CD8-positive, alpha-beta memory T cell (primary cell): Measurements from ENCODE around the gene KLK10. TPM values are rescaled to one million over a fixed set of nuclear protein-coding genes. Genes with fewer than 3 reads are reported as not detected.

Source experiments
- CTCF ChIA-PET: fragments of 350-600 bp; sonication (Branson Sonifier 250); formaldehyde crosslinking; loops from one replicate; lab custom pipeline; 2021; ENCODE audit warnings: antibody characterized with exemption; lab: Charles Lee
- POLR2A ChIA-PET: fragments of 350-600 bp; sonication (Branson Sonifier 250); formaldehyde crosslinking; loops from one replicate; lab custom pipeline; 2021; ENCODE audit warnings: antibody characterized with exemption; lab: Charles Lee
- DNase-seq, 5 donors: peaks; one replicate each; pipeline versions ENCODE4 v3.0.0 to v3.0.0-alpha.2; 2020 to 2022; ENCODE audit warnings: mixed read lengths in 1 of 5
- H3K27ac ChIP-seq: one replicate; pipeline ENCODE4 v1.7.0; 2013; ENCODE audit warnings: low read depth, mild to moderate bottlenecking, low read length, moderate library complexity
- H3K27me3 ChIP-seq: 2 replicates; pipeline ENCODE4 v1.7.0; 2013; ENCODE audit warnings: low read length, mild to moderate bottlenecking; ENCODE audit not compliant: insufficient read depth, poor library complexity, severe bottlenecking
- H3K36me3 ChIP-seq: 2 replicates; pipeline ENCODE4 v1.7.0; 2013; ENCODE audit warnings: mild to moderate bottlenecking, low read length, moderate library complexity; ENCODE audit not compliant: insufficient read depth
- H3K4me1 ChIP-seq: 2 replicates; pipeline ENCODE4 v1.7.0; 2013; ENCODE audit warnings: mild to moderate bottlenecking, low read length, moderate library complexity; ENCODE audit not compliant: insufficient read depth
- H3K4me3 ChIP-seq: 2 replicates; pipeline ENCODE4 v1.7.0; 2013; ENCODE audit warnings: mild to moderate bottlenecking, low read length
- H3K9me3 ChIP-seq: 2 replicates; pipeline ENCODE4 v1.7.0; 2013; ENCODE audit warnings: mild to moderate bottlenecking, low read length
- H3K27ac Mint-ChIP-seq, 8 donors: one replicate each; pipeline ENCODE4 v1.8.0; 2020 to 2021; ENCODE audit warnings: mixed read lengths in 8 of 8, mild to moderate bottlenecking in 6 of 8, inconsistent platforms in 3 of 8, moderate library complexity in 3 of 8
- H3K27me3 Mint-ChIP-seq, 2 donors: one replicate each; pipeline ENCODE4 v1.8.0; 2020 to 2021; ENCODE audit warnings: mixed read lengths in 2 of 2, mild to moderate bottlenecking in 1 of 2, moderate library complexity in 1 of 2
- H3K36me3 Mint-ChIP-seq, 3 donors: one replicate each; pipeline ENCODE4 v1.8.0; 2020 to 2021; ENCODE audit warnings: mixed read lengths in 3 of 3, inconsistent platforms in 1 of 3, mild to moderate bottlenecking in 1 of 3
- H3K4me1 Mint-ChIP-seq, 3 donors: one replicate each; pipeline ENCODE4 v1.8.0; 2020 to 2021; ENCODE audit warnings: mixed read lengths in 3 of 3, inconsistent platforms in 1 of 3, mild to moderate bottlenecking in 1 of 3
- H3K4me3 Mint-ChIP-seq, 7 donors: one replicate each; pipeline ENCODE4 v1.8.0; 2020 to 2021; ENCODE audit warnings: mixed read lengths in 7 of 7, mild to moderate bottlenecking in 6 of 7, moderate library complexity in 4 of 7, inconsistent platforms in 2 of 7
- H3K9me3 Mint-ChIP-seq, 5 donors: one replicate each; pipeline ENCODE4 v1.8.0; 2020 to 2022; ENCODE audit warnings: mixed read lengths in 5 of 5, mild to moderate bottlenecking in 3 of 5, moderate library complexity in 2 of 5, inconsistent platforms in 1 of 5
- polyA plus RNA-seq: library from polyadenylated mRNA; unstranded; fragments of 300-500 nt; fragmentation: Illumina TruSeq; gene quantifications from one replicate; pipeline ENCODE4 v1.2.3, GENCODE V29; 2021
- total RNA-seq, 2 experiments: library from RNA; stranded (reverse); gene quantifications; one replicate each; pipeline ENCODE4 v1.2.3, GENCODE V29; 2021

The KLK10 gene
- total and polyA plus RNA-seq, 3 experiments from 2014 or later: not detected

DNA sequence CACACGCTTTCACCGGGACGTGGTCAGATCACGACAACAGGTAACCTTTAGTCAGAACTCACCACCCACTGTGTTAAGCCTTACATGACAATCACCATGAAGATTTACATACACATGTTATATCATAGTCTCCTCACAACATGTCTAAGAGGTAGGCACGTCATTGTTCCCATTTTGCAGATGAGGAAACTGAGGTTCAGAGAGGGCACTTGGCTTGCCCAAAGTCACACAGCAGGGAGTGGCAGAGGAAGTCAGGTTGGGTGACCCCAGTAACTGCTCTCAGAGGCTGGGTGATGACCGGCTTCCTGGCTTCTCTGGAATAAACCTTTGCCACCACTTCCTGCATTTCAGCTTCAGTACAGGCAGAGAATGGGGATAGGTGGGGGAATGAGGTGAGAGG lies 5.3 kb downstream of the KLK10 start:
- CTCF ChIA-PET: no interaction called here
- Histone ChIP-seq H3K4me1 (peaks cover 5% of the 10 kb centered on the region), H3K27ac (no peak overlapping the region), H3K9me3 (no peaks in the 10 kb centered on the region), H3K36me3 (no peaks in the 10 kb centered on the region), H3K27me3 (peaks cover 11% of the 10 kb centered on the region), H3K4me3 (no peak overlapping the region)
- Mint-ChIP-seq H3K27me3 (peaks cover 30 to 69% of the 10 kb centered on the region in 2 donors), H3K9me3 (peaks cover 0 to 7% (median 2%) of the 10 kb centered on the region in 5 donors), H3K4me1 (peaks cover 8 to 19% (median 13%) of the 10 kb centered on the region in 3 donors), H3K36me3 (peaks cover 0 to 6% (median 0%) of the 10 kb centered on the region in 3 donors), H3K4me3 (no peak overlapping the region), H3K27ac (no peak overlapping the region)
- POLR2A ChIA-PET: no interaction called here
- no peak for DNase-seq

DNA sequence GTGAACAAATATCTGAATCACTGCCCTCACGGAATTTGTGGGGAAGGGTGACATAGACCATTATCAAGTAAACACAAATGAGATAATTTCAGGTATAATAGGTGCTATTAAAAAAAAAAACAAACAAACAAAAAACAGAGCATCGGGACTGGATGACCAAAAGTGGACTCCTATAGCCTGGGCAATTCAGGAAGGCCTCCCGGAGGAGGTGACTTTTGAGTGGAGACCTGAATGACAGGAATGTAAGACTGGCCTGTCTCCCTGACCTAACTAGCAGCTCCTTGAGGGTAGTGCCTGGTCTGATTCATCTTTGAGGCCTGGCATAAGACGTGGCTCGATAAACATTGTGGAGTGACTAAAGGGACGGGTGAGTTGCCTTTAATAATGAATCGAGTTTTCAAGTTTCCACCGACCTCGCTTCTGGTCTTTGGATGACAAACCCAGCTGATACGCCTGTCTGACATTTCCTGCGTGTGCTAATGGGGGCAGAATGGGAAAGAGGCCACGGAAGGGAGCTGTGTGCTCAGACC lies 6.8 kb downstream of the KLK10 start:
- Mint-ChIP-seq H3K4me1 (peaks cover 0 to 11% (median 7%) of the 10 kb centered on the region in 3 donors), H3K4me3 (no peak overlapping the region), H3K36me3 (peaks cover 0 to 6% (median 0%) of the 10 kb centered on the region in 3 donors), H3K27me3 (peaks cover 24 to 60% of the 10 kb centered on the region in 2 donors), H3K27ac (no peak overlapping the region), H3K9me3 (peaks cover 0 to 3% (median 0%) of the 10 kb centered on the region in 5 donors)
- no peaks in the 10 kb centered on the region for H3K9me3 ChIP-seq
- H3K4me3 ChIP-seq: no peak overlapping the region
- H3K27me3 ChIP-seq: peaks cover 6% of the 10 kb centered on the region
- no peak for DNase-seq
- peaks cover 5% of the 10 kb centered on the region for H3K4me1 ChIP-seq
- no peak overlapping the region for H3K27ac ChIP-seq
- H3K36me3 ChIP-seq: no peaks in the 10 kb centered on the region
- ChIA-PET POLR2A (no interaction called here), CTCF (no interaction called here)

DNA sequence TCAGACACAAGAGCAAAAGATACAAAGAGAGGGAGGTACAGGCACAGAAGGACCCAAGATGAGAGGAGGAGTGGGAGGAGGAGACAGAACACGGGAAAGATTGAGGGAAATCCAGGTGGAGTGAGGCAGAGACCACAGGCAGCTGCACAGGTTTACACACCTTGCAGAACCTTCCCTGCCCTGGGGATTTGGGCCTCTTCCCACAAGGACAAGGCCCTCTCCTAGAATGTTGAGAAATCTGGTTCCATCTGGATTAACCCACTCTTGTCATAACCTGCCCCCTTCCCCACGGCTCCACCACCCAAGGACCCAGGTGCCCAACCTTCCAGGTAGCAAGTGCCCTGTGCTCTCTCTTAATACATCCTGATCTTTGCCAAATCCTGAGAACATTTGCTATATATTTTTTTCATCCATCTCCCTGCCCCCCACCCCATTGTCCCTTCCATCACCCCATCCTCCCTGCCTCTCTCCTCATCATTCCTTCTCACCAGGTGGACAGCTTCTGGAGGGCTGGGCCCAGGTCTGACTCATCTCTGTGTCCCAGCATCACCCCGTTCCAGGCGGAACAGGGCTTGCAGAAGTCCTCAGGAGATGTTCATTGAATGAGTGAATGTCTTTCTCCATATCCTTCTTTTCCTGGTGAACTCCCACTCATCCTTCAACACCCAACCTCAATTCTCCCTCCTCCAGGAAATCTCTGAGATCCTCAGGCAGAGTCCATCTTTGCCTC lies 9.3 kb downstream of the KLK10 start:
- Mint-ChIP-seq H3K4me1 (no peaks in the 10 kb centered on the region), H3K27ac (no peak overlapping the region), H3K9me3 (peaks cover 0 to 3% (median 0%) of the 10 kb centered on the region in 5 donors), H3K4me3 (no peak overlapping the region), H3K27me3 (peaks cover 18 to 45% of the 10 kb centered on the region in 2 donors), H3K36me3 (peaks cover 0 to 6% (median 0%) of the 10 kb centered on the region in 3 donors)
- CTCF ChIA-PET: no interaction called here
- H3K4me1 ChIP-seq: no peaks in the 10 kb centered on the region
- POLR2A ChIA-PET: no interaction called here
- H3K36me3 ChIP-seq: no peaks in the 10 kb centered on the region
- H3K27me3 ChIP-seq: peaks cover 6% of the 10 kb centered on the region
- no peak overlapping the region for H3K27ac ChIP-seq
- H3K9me3 ChIP-seq: no peaks in the 10 kb centered on the region
- DNase-seq: no peak
- H3K4me3 ChIP-seq: no peak overlapping the region

DNA sequence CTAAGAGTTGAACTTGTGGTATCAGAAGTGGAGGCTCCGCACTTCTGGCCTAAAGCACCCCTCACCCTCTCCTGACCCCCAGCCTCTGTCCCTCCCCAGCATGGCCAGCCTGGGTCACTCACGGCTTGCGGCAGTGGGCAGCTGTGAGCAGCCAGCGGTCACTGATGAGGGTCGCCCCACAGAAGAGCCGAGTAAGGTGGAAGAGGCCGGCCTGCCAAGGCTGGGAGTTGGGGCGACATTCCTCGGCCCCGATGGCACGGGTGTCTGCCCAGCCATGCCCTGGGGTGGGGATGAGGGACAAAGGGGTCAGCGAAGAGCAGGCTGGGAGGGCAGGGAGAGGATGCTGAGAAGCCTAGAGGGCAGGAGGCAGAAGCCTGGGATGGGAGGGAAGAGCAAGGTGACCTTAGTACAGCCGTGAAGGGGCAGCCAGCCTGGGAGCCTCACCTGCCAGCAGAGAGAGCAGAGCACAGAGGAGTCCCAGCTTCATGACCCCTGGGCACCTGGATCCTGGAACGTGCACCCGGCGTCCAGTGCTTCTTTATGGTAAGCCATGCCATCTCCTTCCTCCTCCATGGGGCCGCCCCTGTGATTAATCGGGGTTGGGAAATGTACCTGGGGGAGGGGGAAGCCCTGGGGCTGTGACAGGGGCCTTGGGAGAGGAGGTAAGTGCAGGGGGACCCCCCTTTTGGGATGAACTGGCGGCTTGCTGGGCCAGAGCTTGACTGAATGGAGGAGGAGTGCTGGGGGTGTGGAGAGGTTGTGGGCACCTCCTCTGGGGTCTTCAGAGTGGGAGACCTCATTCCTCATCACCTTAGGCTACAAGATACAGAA lies 10.2 kb downstream of the KLK10 start:
- no peak for DNase-seq
- Mint-ChIP-seq H3K27ac (no peak overlapping the region), H3K36me3 (peaks cover 0 to 6% (median 0%) of the 10 kb centered on the region in 3 donors), H3K9me3 (peaks cover 0 to 2% (median 0%) of the 10 kb centered on the region in 5 donors), H3K4me1 (no peaks in the 10 kb centered on the region), H3K27me3 (peaks cover 16 to 35% of the 10 kb centered on the region in 2 donors), H3K4me3 (no peak overlapping the region)
- CTCF ChIA-PET: no interaction called here
- POLR2A ChIA-PET: no interaction called here
- H3K9me3 ChIP-seq: no peaks in the 10 kb centered on the region
- H3K4me3 ChIP-seq: no peak overlapping the region
- H3K36me3 ChIP-seq: no peaks in the 10 kb centered on the region
- H3K27me3 ChIP-seq: peaks cover 5% of the 10 kb centered on the region
- no peak overlapping the region for H3K27ac ChIP-seq
- no peaks in the 10 kb centered on the region for H3K4me1 ChIP-seq

DNA sequence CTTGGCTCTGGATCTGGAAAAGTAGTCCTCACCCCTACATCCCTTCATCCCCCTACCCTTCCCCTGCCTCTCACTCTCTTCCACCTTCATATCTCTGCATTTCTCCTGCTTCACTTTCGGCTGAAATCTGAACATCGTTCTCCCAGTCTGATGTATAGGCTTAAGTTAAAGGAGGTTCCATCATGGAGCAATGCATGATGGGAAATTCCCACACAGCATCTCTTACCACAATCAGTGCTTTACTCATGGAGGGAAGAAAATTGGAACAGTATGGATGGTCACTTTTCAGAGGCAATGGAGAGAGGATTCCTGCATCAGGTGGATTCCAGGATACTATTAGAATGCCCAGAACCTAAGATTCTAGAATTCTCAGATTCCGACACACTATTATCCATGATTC lies 12.0 kb downstream of the KLK10 start:
- ChIA-PET POLR2A (no interaction called here), CTCF (no interaction called here)
- Mint-ChIP-seq H3K27me3 (peaks cover 20 to 28% of the 10 kb centered on the region in 2 donors), H3K4me3 (no peak overlapping the region), H3K27ac (no peak overlapping the region), H3K9me3 (peaks cover 0 to 2% (median 0%) of the 10 kb centered on the region in 5 donors), H3K36me3 (no peaks in the 10 kb centered on the region), H3K4me1 (no peaks in the 10 kb centered on the region)
- DNase-seq: no peak
- no peak overlapping the region for H3K4me3 ChIP-seq
- H3K27me3 ChIP-seq: peaks cover under 1% of the 10 kb centered on the region
- H3K36me3 ChIP-seq: no peaks in the 10 kb centered on the region
- no peaks in the 10 kb centered on the region for H3K4me1 ChIP-seq
- H3K27ac ChIP-seq: no peak overlapping the region
- no peaks in the 10 kb centered on the region for H3K9me3 ChIP-seq

DNA sequence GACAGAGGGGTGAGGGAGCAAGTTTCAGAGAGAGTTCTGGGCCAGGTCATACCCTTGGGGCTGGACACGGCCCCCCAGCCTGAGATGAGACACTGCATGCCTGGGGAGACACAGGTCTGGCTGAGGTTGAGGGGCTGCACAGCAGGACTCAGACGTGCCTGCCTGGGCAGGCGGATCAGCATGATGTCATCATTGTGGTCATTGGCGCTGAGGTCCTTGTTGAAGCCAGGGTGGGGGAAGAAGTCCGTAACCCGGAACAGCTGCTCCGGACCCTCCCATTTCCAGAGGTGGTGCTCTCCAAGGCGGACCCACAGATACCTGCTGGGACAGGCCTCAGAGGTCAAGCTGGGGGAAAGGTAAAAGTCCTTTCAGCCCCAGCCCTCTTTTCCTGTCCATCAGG lies 13.1 kb downstream of the KLK10 start:
- Mint-ChIP-seq H3K4me3 (no peak overlapping the region), H3K9me3 (peaks cover 0 to 2% (median 0%) of the 10 kb centered on the region in 5 donors), H3K27ac (no peak overlapping the region), H3K27me3 (peaks cover 21 to 36% of the 10 kb centered on the region in 2 donors), H3K4me1 (no peaks in the 10 kb centered on the region), H3K36me3 (no peaks in the 10 kb centered on the region)
- H3K4me1 ChIP-seq: no peaks in the 10 kb centered on the region
- ChIA-PET POLR2A (no interaction called here), CTCF (no interaction called here)
- no peaks in the 10 kb centered on the region for H3K36me3 ChIP-seq
- H3K4me3 ChIP-seq: no peak overlapping the region
- no peak overlapping the region for H3K27ac ChIP-seq
- DNase-seq: no peak
- H3K9me3 ChIP-seq: no peaks in the 10 kb centered on the region
- peaks cover 4% of the 10 kb centered on the region for H3K27me3 ChIP-seq

DNA sequence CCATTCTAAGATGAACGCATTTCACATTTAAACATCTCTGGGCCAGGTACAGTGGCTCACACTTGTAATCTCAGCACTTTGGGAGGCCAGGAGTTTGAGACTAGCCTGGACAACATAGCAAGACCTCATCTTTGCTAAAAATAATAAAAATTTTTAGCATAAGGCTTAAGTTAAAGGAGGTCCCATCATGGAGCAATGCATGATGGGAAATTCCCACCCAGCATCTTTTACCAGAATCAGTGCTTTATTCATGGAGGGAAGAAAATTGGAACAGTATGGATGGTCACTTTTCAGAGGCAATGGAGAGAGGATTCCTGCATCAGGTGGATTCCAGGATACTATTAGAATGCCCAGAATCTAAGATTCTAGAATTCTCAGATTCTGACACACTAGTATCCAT lies 14.3 kb downstream of the KLK10 start:
- H3K4me1 Mint-ChIP-seq: no peaks in the 10 kb centered on the region
- no peak overlapping the region for H3K27ac ChIP-seq
- H3K36me3 ChIP-seq: no peaks in the 10 kb centered on the region
- CTCF ChIA-PET: no interaction called here
- H3K9me3 Mint-ChIP-seq: peaks cover 0 to 2% (median 0%) of the 10 kb centered on the region in 5 donors
- no peak for DNase-seq
- peaks cover 4% of the 10 kb centered on the region for H3K27me3 ChIP-seq
- H3K27ac Mint-ChIP-seq: no peak overlapping the region
- no peak overlapping the region for H3K4me3 ChIP-seq
- H3K27me3 Mint-ChIP-seq: peaks cover 22 to 40% of the 10 kb centered on the region in 2 donors
- POLR2A ChIA-PET: no interaction called here
- no peaks in the 10 kb centered on the region for H3K4me1 ChIP-seq
- no peaks in the 10 kb centered on the region for H3K36me3 Mint-ChIP-seq
- no peak overlapping the region for H3K4me3 Mint-ChIP-seq
- no peaks in the 10 kb centered on the region for H3K9me3 ChIP-seq

DNA sequence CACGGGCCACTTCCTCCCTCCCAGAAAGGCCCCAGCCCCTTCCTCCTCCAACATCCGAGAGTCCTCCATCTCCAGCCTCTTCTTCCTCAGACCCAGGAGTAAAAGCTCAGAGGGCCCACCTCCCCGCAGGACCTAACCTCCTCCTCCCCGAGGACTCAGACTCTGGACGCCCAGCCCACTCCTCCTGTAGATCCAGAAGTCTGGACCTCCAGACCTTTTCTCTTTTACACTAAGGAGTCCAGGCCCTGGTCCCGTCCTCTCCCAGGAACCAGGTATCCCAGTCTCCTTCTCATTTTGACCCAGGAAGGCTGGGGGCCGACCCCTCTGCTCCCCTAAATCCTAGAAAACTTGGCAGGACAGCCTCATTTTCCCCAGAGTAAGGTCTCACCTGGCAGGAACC lies 16.2 kb downstream of the KLK10 start:
- no peaks in the 10 kb centered on the region for H3K36me3 Mint-ChIP-seq
- Histone ChIP-seq H3K9me3 (no peaks in the 10 kb centered on the region), H3K4me1 (no peaks in the 10 kb centered on the region), H3K27me3 (peaks cover 4% of the 10 kb centered on the region), H3K36me3 (no peaks in the 10 kb centered on the region), H3K27ac (no peak overlapping the region), H3K4me3 (no peak overlapping the region)
- peaks cover 0 to 2% (median 0%) of the 10 kb centered on the region in 5 donors for H3K9me3 Mint-ChIP-seq
- H3K27me3 Mint-ChIP-seq: peaks cover 29 to 52% of the 10 kb centered on the region in 2 donors
- no peak for DNase-seq
- no peak overlapping the region for H3K27ac Mint-ChIP-seq
- no peaks in the 10 kb centered on the region for H3K4me1 Mint-ChIP-seq
- CTCF ChIA-PET: interaction anchor here (0.6 kb wide), 1 partner anchor 20 kb away, joined by 3 read pairs; no protein-coding TSS in a partner anchor
- POLR2A ChIA-PET: no interaction called here
- no peak overlapping the region for H3K4me3 Mint-ChIP-seq
